K562 (cell line): ENCODE measurements around the gene CAB39. TPM values are rescaled to one million over a fixed set of nuclear protein-coding genes. Genes with fewer than 3 reads are reported as not detected.

Experiments used
- CTCF ChIP-seq, 3 experiments: IDR thresholded peaks in 2 of 3; conservative IDR thresholded peaks in 1 of 3; 2 replicates each; pipeline ENCODE4 v1.5.1; 2011 to 2012; ENCODE audit warnings: low read length in 3 of 3, mild to moderate bottlenecking in 3 of 3, control low read depth in 2 of 3, improper control_type of control experiment in 1 of 3, inconsistent platforms in 1 of 3, low read depth in 1 of 3, mixed read lengths in 1 of 3, moderate library complexity in 1 of 3; ENCODE audit not compliant: insufficient read depth in 2 of 3
- CXXC5 ChIP-seq: fragments of 250-450 bp; sonication (Bioruptor Pico); IDR thresholded peaks from 2 replicates; pipeline ENCODE4 v1.8.0; 2022; ENCODE audit warnings: inconsistent platforms, mild to moderate bottlenecking, moderate library complexity
- IRF9 ChIP-seq: fragments of 450-650 bp; IDR thresholded peaks from 2 replicates; pipeline ENCODE4 v1.6.1; 2016; ENCODE audit warnings: missing biosample characterization, missing genetic modification characterization
- L3MBTL2 ChIP-seq: fragments of 450-650 bp; IDR thresholded peaks from 2 replicates; pipeline ENCODE4 v1.6.1; 2016; ENCODE audit warnings: mild to moderate bottlenecking, moderate library complexity
- NR3C1 ChIP-seq: sonication (generic); formaldehyde crosslinking; IDR thresholded peaks from 2 replicates; pipeline ENCODE4 v1.8.1; 2022; ENCODE audit warnings: missing genetic modification reagents
- NUFIP1 ChIP-seq: fragments of 450-650 bp; IDR thresholded peaks from 2 replicates; pipeline ENCODE4 v1.6.1; 2018; ENCODE audit not compliant: partially characterized antibody
- PCBP1 ChIP-seq: fragments of 200-400 bp; formaldehyde crosslinking; IDR thresholded peaks from 2 replicates; pipeline ENCODE4 v1.6.1; 2018; ENCODE audit warnings: mild to moderate bottlenecking, low read depth, low read length; ENCODE audit not compliant: poor library complexity, severe bottlenecking
- PHF20 ChIP-seq: fragments of 450-650 bp; IDR thresholded peaks from 2 replicates; pipeline ENCODE4 v1.6.1; 2018; ENCODE audit not compliant: partially characterized antibody
- RBM39 ChIP-seq: fragments of 200-400 bp; formaldehyde crosslinking; optimal IDR thresholded peaks from 2 replicates; pipeline ENCODE3; 2018; ENCODE audit warnings: low read depth, low read length
- U2AF1 ChIP-seq: fragments of 200-400 bp; formaldehyde crosslinking; optimal IDR thresholded peaks from 2 replicates; pipeline ENCODE3; 2017; ENCODE audit warnings: mild to moderate bottlenecking, low read depth, low read length, moderate library complexity
- ZNF3 ChIP-seq: fragments of 250-450 bp; sonication (Bioruptor Pico); IDR thresholded peaks from 2 replicates; pipeline ENCODE4 v1.5.0; 2021; ENCODE audit warnings: mild to moderate bottlenecking, moderate library complexity
- ZNF507 ChIP-seq: conservative IDR thresholded peaks from 2 replicates; pipeline ENCODE4 v1.6.1; 2017; ENCODE audit warnings: missing genetic modification characterization, missing compliant biosample characterization
- ZNF780A ChIP-seq: fragments of 250-450 bp; sonication (Bioruptor Pico); IDR thresholded peaks from 2 replicates; pipeline ENCODE4 v1.5.0; 2021; ENCODE audit warnings: mild to moderate bottlenecking
- polyA plus RNA-seq, 8 experiments: library from polyadenylated mRNA; depleted of rRNA in 4 of 8; stranded (reverse) in 5 of 8; unstranded in 3 of 8; fragments of >200 nt; fragmentation: Nextera tagmentation in 2 of 8; fragmentation: Illumina TruSeq in 1 of 8; extraction: Ambion mirVana in 2 of 8; extraction: Trizol in 1 of 8; gene quantifications; 2 replicates each; pipeline versions ENCODE4 v1.2.1 to v1.2.3, GENCODE V29; 2011 to 2014; ENCODE audit warnings: inconsistent platforms in 1 of 8, missing spikeins in 1 of 8
- total RNA-seq, 7 experiments: library from RNA; depleted of rRNA in 6 of 7; stranded (reverse); fragments of >200 nt in 6 of 7; fragmentation: Illumina TruSeq in 2 of 7; extraction: Trizol in 2 of 7; gene quantifications; 2 replicates each; pipeline versions ENCODE4 v1.2.1 to v1.2.3, GENCODE V29; 2011 to 2021; ENCODE audit warnings: low replicate concordance in 1 of 7
- TF ChIP-seq, protein P1 (sequence below): sonication (generic); formaldehyde crosslinking; IDR thresholded peaks from 2 replicates; pipeline ENCODE4 v1.8.0; 2023; ENCODE audit warnings: mild to moderate bottlenecking, missing genetic modification reagents
- TF ChIP-seq, protein P2 (sequence below): IDR thresholded peaks from 3 replicates; pipeline ENCODE4 v1.6.1; 2011; ENCODE audit warnings: borderline replicate concordance, mild to moderate bottlenecking; ENCODE audit not compliant: insufficient read length, insufficient read depth
- TF ChIP-seq, protein P3 (sequence below): sonication (generic); formaldehyde crosslinking; IDR thresholded peaks from 2 replicates; pipeline ENCODE4 v1.8.0; 2022; ENCODE audit warnings: mild to moderate bottlenecking, missing genetic modification reagents
- TF ChIP-seq, protein P4 (sequence below), 2 experiments: fragments of 250-450 bp in 1 of 2; fragments of 450-650 bp in 1 of 2; sonication (Bioruptor Pico) in 1 of 2; IDR thresholded peaks; 2 replicates each; pipeline versions ENCODE4 v1.6.1 to v1.8.0; 2016 to 2021; ENCODE audit warnings: mild to moderate bottlenecking in 2 of 2, moderate library complexity in 2 of 2, missing compliant biosample characterization in 1 of 2, missing genetic modification characterization in 1 of 2

CAB39 gene
- total and polyA plus RNA-seq, 9 of the 15 experiments (the other 6 are each of a cell fraction or from before 2014, with no cell fraction given): 27.2 to 94.4 (median 70.1) TPM

- TF ChIP-seq, protein P1, sequence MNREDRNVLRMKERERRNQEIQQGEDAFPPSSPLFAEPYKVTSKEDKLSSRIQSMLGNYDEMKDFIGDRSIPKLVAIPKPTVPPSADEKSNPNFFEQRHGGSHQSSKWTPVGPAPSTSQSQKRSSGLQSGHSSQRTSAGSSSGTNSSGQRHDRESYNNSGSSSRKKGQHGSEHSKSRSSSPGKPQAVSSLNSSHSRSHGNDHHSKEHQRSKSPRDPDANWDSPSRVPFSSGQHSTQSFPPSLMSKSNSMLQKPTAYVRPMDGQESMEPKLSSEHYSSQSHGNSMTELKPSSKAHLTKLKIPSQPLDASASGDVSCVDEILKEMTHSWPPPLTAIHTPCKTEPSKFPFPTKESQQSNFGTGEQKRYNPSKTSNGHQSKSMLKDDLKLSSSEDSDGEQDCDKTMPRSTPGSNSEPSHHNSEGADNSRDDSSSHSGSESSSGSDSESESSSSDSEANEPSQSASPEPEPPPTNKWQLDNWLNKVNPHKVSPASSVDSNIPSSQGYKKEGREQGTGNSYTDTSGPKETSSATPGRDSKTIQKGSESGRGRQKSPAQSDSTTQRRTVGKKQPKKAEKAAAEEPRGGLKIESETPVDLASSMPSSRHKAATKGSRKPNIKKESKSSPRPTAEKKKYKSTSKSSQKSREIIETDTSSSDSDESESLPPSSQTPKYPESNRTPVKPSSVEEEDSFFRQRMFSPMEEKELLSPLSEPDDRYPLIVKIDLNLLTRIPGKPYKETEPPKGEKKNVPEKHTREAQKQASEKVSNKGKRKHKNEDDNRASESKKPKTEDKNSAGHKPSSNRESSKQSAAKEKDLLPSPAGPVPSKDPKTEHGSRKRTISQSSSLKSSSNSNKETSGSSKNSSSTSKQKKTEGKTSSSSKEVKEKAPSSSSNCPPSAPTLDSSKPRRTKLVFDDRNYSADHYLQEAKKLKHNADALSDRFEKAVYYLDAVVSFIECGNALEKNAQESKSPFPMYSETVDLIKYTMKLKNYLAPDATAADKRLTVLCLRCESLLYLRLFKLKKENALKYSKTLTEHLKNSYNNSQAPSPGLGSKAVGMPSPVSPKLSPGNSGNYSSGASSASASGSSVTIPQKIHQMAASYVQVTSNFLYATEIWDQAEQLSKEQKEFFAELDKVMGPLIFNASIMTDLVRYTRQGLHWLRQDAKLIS: no peak; the same call in 1 of the 2 replicates
- TF ChIP-seq CTCF (IDR thresholded peaks at IDR 0.05 in 2 of 3, conservative IDR thresholded peaks at IDR 0.05 in 1 of 3; ENCODE audit: insufficient read depth in 2 of 3, low read depth in 1 of 3, low read length in 3 of 3) (peak; percentile 66 to 89 (median 79)), NR3C1 (CRISPR knock-in tag) (no peak; the same call in 1 of the 2 replicates), ZNF3 (CRISPR knock-in tag) (no peak), U2AF1 (no peak), ZNF507 (no peak), ZNF780A (CRISPR knock-in tag) (no peak), CXXC5 (CRISPR knock-in tag) (peak; percentile 97), IRF9 (no peak), RBM39 (no peak), PHF20 (no peak), L3MBTL2 (peak; percentile 66), PCBP1 (no peak), NUFIP1 (no peak)
- TF ChIP-seq, protein P2, sequence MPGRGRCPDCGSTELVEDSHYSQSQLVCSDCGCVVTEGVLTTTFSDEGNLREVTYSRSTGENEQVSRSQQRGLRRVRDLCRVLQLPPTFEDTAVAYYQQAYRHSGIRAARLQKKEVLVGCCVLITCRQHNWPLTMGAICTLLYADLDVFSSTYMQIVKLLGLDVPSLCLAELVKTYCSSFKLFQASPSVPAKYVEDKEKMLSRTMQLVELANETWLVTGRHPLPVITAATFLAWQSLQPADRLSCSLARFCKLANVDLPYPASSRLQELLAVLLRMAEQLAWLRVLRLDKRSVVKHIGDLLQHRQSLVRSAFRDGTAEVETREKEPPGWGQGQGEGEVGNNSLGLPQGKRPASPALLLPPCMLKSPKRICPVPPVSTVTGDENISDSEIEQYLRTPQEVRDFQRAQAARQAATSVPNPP: no peak
- TF ChIP-seq, protein P3, sequence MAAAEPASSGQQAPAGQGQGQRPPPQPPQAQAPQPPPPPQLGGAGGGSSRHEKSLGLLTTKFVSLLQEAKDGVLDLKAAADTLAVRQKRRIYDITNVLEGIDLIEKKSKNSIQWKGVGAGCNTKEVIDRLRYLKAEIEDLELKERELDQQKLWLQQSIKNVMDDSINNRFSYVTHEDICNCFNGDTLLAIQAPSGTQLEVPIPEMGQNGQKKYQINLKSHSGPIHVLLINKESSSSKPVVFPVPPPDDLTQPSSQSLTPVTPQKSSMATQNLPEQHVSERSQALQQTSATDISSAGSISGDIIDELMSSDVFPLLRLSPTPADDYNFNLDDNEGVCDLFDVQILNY (CRISPR knock-in tag): no peak
- TF ChIP-seq, protein P4, sequence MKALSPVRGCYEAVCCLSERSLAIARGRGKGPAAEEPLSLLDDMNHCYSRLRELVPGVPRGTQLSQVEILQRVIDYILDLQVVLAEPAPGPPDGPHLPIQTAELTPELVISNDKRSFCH (CRISPR knock-in tag; IDR thresholded peaks at IDR 0.05): no peak
- TF ChIP-seq, protein P4 (tag; IDR thresholded peaks at IDR 0.05): no peak
Observed at GRCh38 chr2:230712443-230713330, at the start of gene CAB39 (continued).
